Endodermal cell (in vitro differentiated cells): ENCODE measurements around the gene GAP43. TPM values are rescaled to one million over a fixed set of nuclear protein-coding genes. Genes with fewer than 3 reads are reported as not detected.

Experiments
- DNase-seq: peaks from one replicate; pipeline ENCODE4 v3.0.0-alpha.2; 2017
- H3K27ac ChIP-seq: 2 replicates; pipeline ENCODE4 v1.5.1; 2013; ENCODE audit warnings: mild to moderate bottlenecking, low read depth, low read length, moderate library complexity
- H3K27me3 ChIP-seq: 2 replicates; pipeline ENCODE4 v1.6.1; 2013; ENCODE audit warnings: mild to moderate bottlenecking, low read length, moderate library complexity; ENCODE audit not compliant: insufficient read depth, control insufficient read depth, poor library complexity, severe bottlenecking
- H3K36me3 ChIP-seq: 2 replicates; pipeline ENCODE4 v1.7.0; 2013; ENCODE audit warnings: mild to moderate bottlenecking, low read length, moderate library complexity; ENCODE audit not compliant: control insufficient read depth, insufficient read depth
- H3K4me1 ChIP-seq: one replicate; pipeline ENCODE4 v1.7.0; 2013; ENCODE audit warnings: low read length; ENCODE audit not compliant: control insufficient read depth, insufficient read depth
- H3K4me3 ChIP-seq: 2 replicates; pipeline ENCODE4 v1.5.1; 2013; ENCODE audit warnings: mild to moderate bottlenecking, low read length, moderate library complexity
- H3K9ac ChIP-seq: 2 replicates; pipeline ENCODE4 v1.6.1; 2013; ENCODE audit warnings: mild to moderate bottlenecking, low read length, moderate library complexity; ENCODE audit not compliant: poor library complexity, severe bottlenecking; ENCODE audit errors: extremely low read depth
- H3K9me3 ChIP-seq: 2 replicates; pipeline ENCODE4 v1.6.1; 2013; ENCODE audit warnings: mild to moderate bottlenecking, low read length, moderate library complexity; ENCODE audit not compliant: control insufficient read depth
- H3K27ac Mint-ChIP-seq: 2 replicates; pipeline ENCODE4 v1.8.0; 2020; ENCODE audit warnings: mixed read lengths
- H3K27me3 Mint-ChIP-seq: 2 replicates; pipeline ENCODE4 v1.8.0; 2021; ENCODE audit warnings: mild to moderate bottlenecking, mixed read lengths; ENCODE audit not compliant: insufficient read depth
- H3K36me3 Mint-ChIP-seq: 2 replicates; pipeline ENCODE4 v1.8.0; 2020; ENCODE audit warnings: low read depth, mixed read lengths
- H3K4me1 Mint-ChIP-seq: 2 replicates; pipeline ENCODE4 v1.8.0; 2020; ENCODE audit warnings: mixed read lengths
- H3K4me3 Mint-ChIP-seq: 2 replicates; pipeline ENCODE4 v1.8.0; 2020; ENCODE audit warnings: mild to moderate bottlenecking, moderate library complexity, mixed read lengths
- H3K9me3 Mint-ChIP-seq: 2 replicates; pipeline ENCODE4 v1.8.0; 2020; ENCODE audit warnings: mild to moderate bottlenecking, mixed read lengths
- WGBS, 2 experiments: methylation state at CpG; one replicate each; pipeline versions ENCODE4 v1.1.5 to v1.1.7; 2013; ENCODE audit warnings: missing lambda C conversion rate in 2 of 2, mixed read lengths in 1 of 2; ENCODE audit not compliant: insufficient coverage in 1 of 2, insufficient read length in 1 of 2; 5-methylcytosine and 5-hydroxymethylcytosine counted together
- total RNA-seq, 2 donors: library from RNA; stranded (reverse); fragmentation: NEBNext Ultra II Directional in 1 of 2; extraction: Animal tissue kit (Norgen Biotek cat#: 25700) in 1 of 2; gene quantifications; 2 replicates in 1 of 2; 3 replicates in 1 of 2; pipeline ENCODE4 v1.2.1, GENCODE V29; 2021
- TF ChIP-seq, protein P1 (sequence below): fragments of 200-600 bp; sonication (generic); conservative IDR thresholded peaks from 2 replicates; pipeline ENCODE4 v1.5.0; 2021; ENCODE audit warnings: antibody characterized with exemption, mild to moderate bottlenecking

The GAP43 gene
- total RNA-seq, 2 donors from 2014 or later = 1.5 to 8.0 TPM

DNA sequence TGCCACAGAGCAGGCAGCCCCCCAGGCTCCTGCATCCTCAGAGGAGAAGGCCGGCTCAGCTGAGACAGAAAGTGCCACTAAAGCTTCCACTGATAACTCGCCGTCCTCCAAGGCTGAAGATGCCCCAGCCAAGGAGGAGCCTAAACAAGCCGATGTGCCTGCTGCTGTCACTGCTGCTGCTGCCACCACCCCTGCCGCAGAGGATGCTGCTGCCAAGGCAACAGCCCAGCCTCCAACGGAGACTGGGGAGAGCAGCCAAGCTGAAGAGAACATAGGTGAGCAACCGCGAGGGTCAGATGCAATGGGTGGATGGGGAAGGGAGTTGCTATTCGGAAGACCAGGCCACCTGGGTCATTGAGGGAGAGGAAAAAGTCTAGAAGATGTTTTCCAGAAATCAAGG lies 53.0 kb downstream of the GAP43 start:
- Histone ChIP-seq H3K27ac (no peak overlapping the region), H3K9me3 (peaks cover 6% of the 10 kb centered on the region), H3K27me3 (no peaks in the 10 kb centered on the region), H3K36me3 (no peaks in the 10 kb centered on the region), H3K4me1 (no peaks in the 10 kb centered on the region), H3K9ac (no peak overlapping the region), H3K4me3 (no peak overlapping the region)
- Mint-ChIP-seq H3K9me3 (no peaks in the 10 kb centered on the region), H3K36me3 (peaks cover 2% of the 10 kb centered on the region), H3K4me3 (no peak overlapping the region), H3K4me1 (no peaks in the 10 kb centered on the region), H3K27ac (no peak overlapping the region), H3K27me3 (no peaks in the 10 kb centered on the region)
- no peak for DNase-seq
- TF ChIP-seq, protein P1, sequence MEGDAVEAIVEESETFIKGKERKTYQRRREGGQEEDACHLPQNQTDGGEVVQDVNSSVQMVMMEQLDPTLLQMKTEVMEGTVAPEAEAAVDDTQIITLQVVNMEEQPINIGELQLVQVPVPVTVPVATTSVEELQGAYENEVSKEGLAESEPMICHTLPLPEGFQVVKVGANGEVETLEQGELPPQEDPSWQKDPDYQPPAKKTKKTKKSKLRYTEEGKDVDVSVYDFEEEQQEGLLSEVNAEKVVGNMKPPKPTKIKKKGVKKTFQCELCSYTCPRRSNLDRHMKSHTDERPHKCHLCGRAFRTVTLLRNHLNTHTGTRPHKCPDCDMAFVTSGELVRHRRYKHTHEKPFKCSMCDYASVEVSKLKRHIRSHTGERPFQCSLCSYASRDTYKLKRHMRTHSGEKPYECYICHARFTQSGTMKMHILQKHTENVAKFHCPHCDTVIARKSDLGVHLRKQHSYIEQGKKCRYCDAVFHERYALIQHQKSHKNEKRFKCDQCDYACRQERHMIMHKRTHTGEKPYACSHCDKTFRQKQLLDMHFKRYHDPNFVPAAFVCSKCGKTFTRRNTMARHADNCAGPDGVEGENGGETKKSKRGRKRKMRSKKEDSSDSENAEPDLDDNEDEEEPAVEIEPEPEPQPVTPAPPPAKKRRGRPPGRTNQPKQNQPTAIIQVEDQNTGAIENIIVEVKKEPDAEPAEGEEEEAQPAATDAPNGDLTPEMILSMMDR = no peak
- 93 to 94% methylated on average over 6 to 9 of the region's 9 CpGs for WGBS, 2 experiments

GRCh38 chr3:115680803-115681345 lies 57.6 kb downstream of the GAP43 start:
- DNase-seq = no peak
- TF ChIP-seq, protein P1 = no peak
- Histone ChIP-seq H3K4me1 (no peaks in the 10 kb centered on the region), H3K9ac (no peak overlapping the region), H3K9me3 (peaks cover 6% of the 10 kb centered on the region), H3K4me3 (no peak overlapping the region), H3K27me3 (no peaks in the 10 kb centered on the region), H3K27ac (no peak overlapping the region), H3K36me3 (no peaks in the 10 kb centered on the region)
- Mint-ChIP-seq H3K9me3 (no peaks in the 10 kb centered on the region), H3K4me1 (peaks cover 2% of the 10 kb centered on the region), H3K27ac (no peak overlapping the region), H3K4me3 (no peak overlapping the region), H3K27me3 (no peaks in the 10 kb centered on the region), H3K36me3 (peaks cover 2% of the 10 kb centered on the region)
- 92% methylated on average over 2 of the region's 2 CpGs; no CpG with 5 or more reads in 1 of the 2 experiments for WGBS, 2 experiments

DNA sequence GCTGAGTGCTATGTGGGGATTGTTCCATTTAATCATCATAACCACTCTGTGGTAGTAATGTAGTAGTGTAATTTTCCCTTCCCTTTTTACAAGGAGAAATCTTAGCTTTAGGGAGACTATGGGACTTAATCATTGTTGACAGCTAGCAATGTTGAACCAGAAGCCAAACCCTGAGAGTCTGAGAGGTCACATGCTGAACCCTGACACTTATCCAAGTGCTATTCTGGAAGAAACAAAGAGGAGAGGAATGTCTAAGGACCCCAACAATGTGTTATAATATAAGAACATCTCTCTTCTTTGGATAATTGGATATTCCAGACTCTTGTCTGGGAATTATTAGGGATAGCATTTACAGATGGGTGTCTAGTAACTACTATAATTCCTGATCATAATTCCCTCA lies 58.4 kb downstream of the GAP43 start:
- Histone ChIP-seq H3K9me3 (peaks cover 6% of the 10 kb centered on the region), H3K4me1 (no peaks in the 10 kb centered on the region), H3K27me3 (no peaks in the 10 kb centered on the region), H3K27ac (no peak overlapping the region), H3K4me3 (no peak overlapping the region), H3K9ac (no peak overlapping the region), H3K36me3 (no peaks in the 10 kb centered on the region)
- H3K27ac Mint-ChIP-seq = no peak overlapping the region
- peaks cover 2% of the 10 kb centered on the region for H3K4me1 Mint-ChIP-seq
- TF ChIP-seq, protein P1 = no peak
- DNase-seq = no peak
- no peaks in the 10 kb centered on the region for H3K9me3 Mint-ChIP-seq
- peaks cover 2% of the 10 kb centered on the region for H3K36me3 Mint-ChIP-seq
- no peaks in the 10 kb centered on the region for H3K27me3 Mint-ChIP-seq
- no peak overlapping the region for H3K4me3 Mint-ChIP-seq
